Ovary (tissue), 10 donors: ENCODE data around the gene ZNF358. TPM values are rescaled to one million over a fixed set of nuclear protein-coding genes. Genes with fewer than 3 reads are reported as not detected.

Experiments used
- DNase-seq, 5 donors: peaks; one replicate each; pipeline ENCODE4 v3.0.0-alpha.2; 2019 to 2020
- H3K27ac ChIP-seq, 2 donors: fragments of 200-600 bp; one replicate each; pipeline versions ENCODE4 v1.5.1 to v1.8.0; 2019 to 2022
- H3K27me3 ChIP-seq: fragments of 200-600 bp; one replicate; pipeline ENCODE4 v1.8.0; 2022
- H3K36me3 ChIP-seq: fragments of 200-600 bp; sonication (generic); one replicate; pipeline ENCODE4 v1.5.1; 2019
- H3K4me1 ChIP-seq: one replicate; pipeline ENCODE4 v1.8.1; 2013; ENCODE audit warnings: mild to moderate bottlenecking, moderate library complexity; ENCODE audit not compliant: insufficient read depth
- H3K4me3 ChIP-seq: fragments of 200-600 bp; sonication (generic); one replicate; pipeline ENCODE4 v1.5.1; 2017
- H3K9me3 ChIP-seq, 2 donors: fragments of 200-600 bp in 1 of 2; sonication (generic) in 1 of 2; one replicate each; pipeline versions ENCODE4 v1.5.1 to v1.8.1; 2013 to 2019; ENCODE audit warnings: mild to moderate bottlenecking in 1 of 2, moderate library complexity in 1 of 2
- EP300 ChIP-seq: sonication (generic); formaldehyde crosslinking; IDR thresholded peaks from one replicate; pipeline ENCODE4 v1.6.1; 2017; ENCODE audit warnings: antibody characterized with exemption
- POLR2A ChIP-seq: fragments of 450-650 bp; IDR thresholded peaks from one replicate; pipeline ENCODE4 v1.6.1; 2017; ENCODE audit warnings: antibody characterized with exemption, mild to moderate bottlenecking, moderate library complexity
- WGBS, 3 donors: extraction: QIAGEN DNeasy Blood & Tissue Kit in 1 of 3; methylation state at CpG; one replicate each; pipeline versions ENCODE4 v1.1.5 to v1.1.7; 2013 to 2017; 5-methylcytosine and 5-hydroxymethylcytosine counted together
- intact Hi-C, 4 donors: fragments of 100-400 bp; cut with DNase I; formaldehyde crosslinking; loops; one replicate each; pipeline versions ENCODE4 v1.11.0 to v1.15.1; 2022 to 2023
- long read RNA-seq, 3 donors: library from polyadenylated mRNA in 2 of 3; unstranded in 2 of 3; transcript quantifications; one replicate each; pipeline ENCODE4 v2.0.0 and lab custom pipeline, GENCODE V29; 2021 to 2026
- polyA plus RNA-seq, 2 donors: library from polyadenylated mRNA; stranded (reverse); fragments of 200-250 nt in 1 of 2; fragments of 350-450 nt in 1 of 2; fragmentation: Illumina TruSeq in 1 of 2; extraction: RNeasy Lipid Tissue Mini Kit (QIAGEN cat#74804) in 1 of 2; gene quantifications; one replicate each; pipeline ENCODE4 v1.2.3, GENCODE V29; 2013 to 2014
- total RNA-seq, 7 donors: library from RNA; depleted of rRNA in 2 of 7; stranded (reverse); fragments of >200 nt in 2 of 7; fragmentation: NEBNext Ultra II Directional in 3 of 7; extraction: Animal tissue kit (Norgen Biotek cat#: 25700) in 3 of 7; gene quantifications; one replicate each; pipeline versions ENCODE4 v1.1.0 to v1.2.4, GENCODE V29; 2016 to 2023
- TF ChIP-seq, protein P1 (sequence below), 3 donors: fragments of 450-650 bp in 2 of 3; fragments of 200-600 bp in 1 of 3; IDR thresholded peaks; one replicate each; pipeline versions ENCODE4 v1.5.1 to v1.8.0; 2016 to 2022; ENCODE audit warnings: antibody characterized with exemption in 3 of 3, mild to moderate bottlenecking in 1 of 3
- donor health status: DM: no; HTN: no; CAD: no; lungs with moderate emphysema.
- donor health status: DM: no; HTN: no; CAD: no.
- donor health status: Bipolar disorder and iron deficiency.
- donor health status: DM: yes; HTN: yes; CAD: no.
- donor health status: DM: no; HTN: no; CAD: no.
- donor health status: DM: yes; HTN: yes; CAD: no.

The ZNF358 gene
- total RNA-seq (100 to 1,000 TPM in 2 of 7 donors, 10 to 100 TPM in 5; 55.0 to 112 (median 88.2) TPM), polyA plus RNA-seq (10 to 100 TPM in 1 of 2 donors, 1 to 10 TPM in 1; 9.2 to 91.7 TPM)
- long read RNA-seq, donor 1, partial matches to known transcripts = 26 of 29 reads
- long read RNA-seq, donor 1, other reads (novel, unspliced or antisense) = 3 of 29 reads
- long read RNA-seq, donor 2, transcript ZNF358-202 (2 exons, 1,954 nt) = major isoform, 23 of 24 reads
- long read RNA-seq, donor 2, partial matches to known transcripts = 0 of 24 reads
- long read RNA-seq, donor 2, other reads (novel, unspliced or antisense) = 0 of 24 reads
- long read RNA-seq, donor 3, transcript ZNF358-202 (2 exons, 1,954 nt) = major isoform, 78 of 163 reads
- long read RNA-seq, donor 3, partial matches to known transcripts = 80 of 163 reads
- long read RNA-seq, donor 3, other reads (novel, unspliced or antisense) = 3 of 163 reads

DNA sequence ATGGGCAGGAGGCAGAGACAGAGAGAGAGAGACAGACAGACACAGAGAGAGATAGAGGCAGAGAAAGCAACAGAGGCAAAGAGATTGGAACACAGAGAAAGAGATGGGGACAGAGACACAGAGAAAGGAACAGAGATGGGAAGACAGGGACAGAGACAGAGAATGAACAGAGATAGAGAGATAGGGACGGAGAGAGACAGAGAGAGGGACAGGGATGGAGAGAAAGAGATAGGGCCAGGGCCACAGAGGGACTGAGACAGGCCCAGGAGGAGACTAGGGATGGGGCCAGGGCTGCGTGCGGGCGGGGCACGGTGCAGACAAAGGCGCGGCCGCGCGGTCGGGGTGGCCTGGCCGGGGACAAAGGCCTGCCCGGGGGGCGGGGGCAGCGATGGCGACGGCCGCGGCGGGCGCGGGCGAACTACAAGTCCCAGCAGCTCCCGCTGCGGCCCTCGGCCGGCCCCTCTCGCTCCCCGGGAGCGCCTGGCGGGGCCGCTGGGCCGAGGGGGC is at the start of gene ZNF358:
Gene ZNF358 (plus strand): TSS at position 459 of the 507 bp plus-strand sequence. CDS start 3,140 bp downstream, outside the sequence.
- peaks cover 8% of the 10 kb centered on the region for H3K4me1 ChIP-seq
- H3K9me3 ChIP-seq = no peaks in the 10 kb centered on the region
- intact Hi-C loops = no loop called here
- H3K27me3 ChIP-seq = no peaks in the 10 kb centered on the region
- H3K36me3 ChIP-seq = no peaks in the 10 kb centered on the region
- TF ChIP-seq, protein P1, sequence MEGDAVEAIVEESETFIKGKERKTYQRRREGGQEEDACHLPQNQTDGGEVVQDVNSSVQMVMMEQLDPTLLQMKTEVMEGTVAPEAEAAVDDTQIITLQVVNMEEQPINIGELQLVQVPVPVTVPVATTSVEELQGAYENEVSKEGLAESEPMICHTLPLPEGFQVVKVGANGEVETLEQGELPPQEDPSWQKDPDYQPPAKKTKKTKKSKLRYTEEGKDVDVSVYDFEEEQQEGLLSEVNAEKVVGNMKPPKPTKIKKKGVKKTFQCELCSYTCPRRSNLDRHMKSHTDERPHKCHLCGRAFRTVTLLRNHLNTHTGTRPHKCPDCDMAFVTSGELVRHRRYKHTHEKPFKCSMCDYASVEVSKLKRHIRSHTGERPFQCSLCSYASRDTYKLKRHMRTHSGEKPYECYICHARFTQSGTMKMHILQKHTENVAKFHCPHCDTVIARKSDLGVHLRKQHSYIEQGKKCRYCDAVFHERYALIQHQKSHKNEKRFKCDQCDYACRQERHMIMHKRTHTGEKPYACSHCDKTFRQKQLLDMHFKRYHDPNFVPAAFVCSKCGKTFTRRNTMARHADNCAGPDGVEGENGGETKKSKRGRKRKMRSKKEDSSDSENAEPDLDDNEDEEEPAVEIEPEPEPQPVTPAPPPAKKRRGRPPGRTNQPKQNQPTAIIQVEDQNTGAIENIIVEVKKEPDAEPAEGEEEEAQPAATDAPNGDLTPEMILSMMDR (IDR thresholded peaks at IDR 0.05) = no peak
- no peak for TF ChIP-seq EP300
- TF ChIP-seq POLR2A = no peak
- 0 to 2% (median 1%) methylated on average over 24 to 33 of the region's 33 CpGs for WGBS, 3 donors
- DNase-seq = peak; percentile 70 to 84 (median 75)
- peak within 1 kb of the TSS; percentile 58 for H3K4me3 ChIP-seq
- H3K27ac ChIP-seq = peak within 1 kb of the TSS; percentile 94 to 96

GRCh38 chr19:7467009-7467989 is 48.6 kb upstream of the ZNF358 start:
- DNase-seq = no peak
- Histone ChIP-seq H3K4me3 (no peak overlapping the region), H3K36me3 (no peaks in the 10 kb centered on the region), H3K27ac (no peak overlapping the region), H3K27me3 (no peaks in the 10 kb centered on the region), H3K4me1 (no peaks in the 10 kb centered on the region), H3K9me3 (no peaks in the 10 kb centered on the region)
- 96 to 97% (median 96%) methylated on average over 85 to 86 of the region's 86 CpGs for WGBS, 3 donors
- intact Hi-C loops = no loop called here
- no peak for TF ChIP-seq EP300

GRCh38 chr19:7468840-7469239 is 47.1 kb upstream of the ZNF358 start:
- H3K36me3 ChIP-seq = no peaks in the 10 kb centered on the region
- intact Hi-C loops = no loop called here
- TF ChIP-seq, protein P1 (IDR thresholded peaks at IDR 0.05) = no peak
- TF ChIP-seq POLR2A (no peak), EP300 (no peak)
- no peak for DNase-seq
- H3K9me3 ChIP-seq = no peaks in the 10 kb centered on the region
- H3K27me3 ChIP-seq = no peaks in the 10 kb centered on the region
- H3K4me1 ChIP-seq = no peaks in the 10 kb centered on the region
- H3K27ac ChIP-seq = no peak overlapping the region
- H3K4me3 ChIP-seq = no peak overlapping the region
- WGBS, 3 donors = 88 to 92% (median 89%) methylated on average over 18 to 24 of the region's 24 CpGs

GRCh38 chr19:7469669-7470285 is 46.1 kb upstream of the ZNF358 start:
- Histone ChIP-seq H3K27ac (no peak overlapping the region), H3K36me3 (no peaks in the 10 kb centered on the region), H3K4me3 (no peak overlapping the region), H3K4me1 (no peaks in the 10 kb centered on the region), H3K27me3 (no peaks in the 10 kb centered on the region), H3K9me3 (no peaks in the 10 kb centered on the region)
- intact Hi-C loops = no loop called here
- no peak for DNase-seq
- 61 to 84% (median 66%) methylated on average over 30 to 31 of the region's 31 CpGs for WGBS, 3 donors
- TF ChIP-seq, protein P1 (IDR thresholded peaks at IDR 0.05) = no peak
- no peak for TF ChIP-seq POLR2A
- no peak for TF ChIP-seq EP300
